A549 (cell line): ENCODE measurements around the gene CRISP2. TPM values are rescaled to one million over a fixed set of nuclear protein-coding genes. Genes with fewer than 3 reads are reported as not detected.

Experiments used
- ATAC-seq, 2 experiments: fragments of 200-7000 bp in 1 of 2; fragments of >200 bp in 1 of 2; cut with Nextera tagmentation in 1 of 2; cut with Tn5 transposase in 1 of 2; 3 replicates each; pipeline versions ENCODE4 v1.8.0 to v1.9.1; 2018 to 2020; ENCODE audit warnings: mild to moderate bottlenecking in 1 of 2, moderate library complexity in 1 of 2
- CTCF ChIA-PET: fragments of 300-600 bp; sonication (Branson Sonifier 250); formaldehyde crosslinking; extraction: SDS; loops from one replicate; lab custom pipeline; 2021; ENCODE audit warnings: antibody characterized with exemption, inconsistent platforms; lab: Yijun Ruan, JAX
- POLR2A ChIA-PET: fragments of 350-600 bp; formaldehyde crosslinking; extraction: SDS; loops from one replicate; lab custom pipeline; 2021; ENCODE audit warnings: antibody characterized with exemption, inconsistent platforms; lab: Yijun Ruan, JAX
- DNase-seq, 2 experiments: peaks; one replicate each; pipeline versions ENCODE4 v3.0.0 to v3.0.0-alpha.2; 2011 to 2016; ENCODE audit warnings: low read depth in 1 of 2, low spot score in 1 of 2
- FAIRE-seq: peaks from 2 replicates; lab custom pipeline; 2011; peaks lifted over from hg19 to GRCh38; lab: Jason Lieb, UNC
- H3K27ac ChIP-seq, 2 experiments: fragments of >200 bp; sonication (Bioruptor Twin); formaldehyde crosslinking; 3 replicates each; pipeline ENCODE4 v1.5.1; 2016 to 2017
- H3K4me1 ChIP-seq: fragments of >200 bp; sonication (Bioruptor Twin); formaldehyde crosslinking; 3 replicates; pipeline ENCODE4 v1.6.1; 2016
- H3K4me2 ChIP-seq: fragments of >200 bp; sonication (Bioruptor Twin); formaldehyde crosslinking; 3 replicates; pipeline ENCODE4 v1.6.1; 2016
- H3K4me3 ChIP-seq: fragments of >200 bp; sonication (Bioruptor Twin); formaldehyde crosslinking; 3 replicates; pipeline ENCODE4 v1.5.1; 2016
- H3K9me3 ChIP-seq: fragments of >200 bp; sonication (Bioruptor Twin); formaldehyde crosslinking; 3 replicates; pipeline ENCODE4 v1.6.1; 2016
- BHLHE40 ChIP-seq: IDR thresholded peaks from 2 replicates; pipeline ENCODE4 v1.6.1; 2012; ENCODE audit warnings: low read depth, low read length, inconsistent platforms
- CBX8 ChIP-seq: fragments of 200-600 bp; sonication (generic); IDR thresholded peaks from 2 replicates; pipeline ENCODE4 v1.6.1; 2016
- CEBPB ChIP-seq, 2 experiments: fragments of >200 bp in 1 of 2; sonication (Bioruptor Twin) in 1 of 2; formaldehyde crosslinking in 1 of 2; IDR thresholded peaks; 2 replicates each; pipeline ENCODE4 v1.6.1; 2012 to 2016
- EHF ChIP-seq: fragments of 250-450 bp; sonication (Bioruptor Pico); IDR thresholded peaks from 2 replicates; pipeline ENCODE4 v1.5.0; 2020; ENCODE audit warnings: mild to moderate bottlenecking
- EP300 ChIP-seq, 2 experiments: fragments of >200 bp; sonication (Bioruptor Twin); formaldehyde crosslinking; IDR thresholded peaks; 2 replicates in 1 of 2; 3 replicates in 1 of 2; pipeline ENCODE4 v1.6.1; 2016 to 2017
- FOSL2 ChIP-seq, 2 experiments: fragments of 450-650 bp in 1 of 2; fragments of >200 bp in 1 of 2; sonication (Bioruptor Twin) in 1 of 2; formaldehyde crosslinking; IDR thresholded peaks; 2 replicates each; pipeline versions ENCODE4 v1.5.0 to v1.6.1; 2016 to 2020; ENCODE audit warnings: mild to moderate bottlenecking in 1 of 2, moderate library complexity in 1 of 2
- HDAC2 ChIP-seq: fragments of 200-600 bp; sonication (generic); IDR thresholded peaks from 2 replicates; pipeline ENCODE4 v1.6.1; 2016
- HOXB13 ChIP-seq: fragments of 250-450 bp; sonication (Bioruptor Pico); IDR thresholded peaks from 2 replicates; pipeline ENCODE4 v1.5.0; 2020; ENCODE audit warnings: low read depth, mild to moderate bottlenecking, moderate library complexity
- HOXB5 ChIP-seq: fragments of 250-450 bp; sonication (Bioruptor Pico); IDR thresholded peaks from 2 replicates; pipeline ENCODE4 v1.5.0; 2020; ENCODE audit warnings: mild to moderate bottlenecking, moderate library complexity
- KDM1A ChIP-seq: fragments of 200-600 bp; sonication (generic); IDR thresholded peaks from 2 replicates; pipeline ENCODE4 v1.6.1; 2016; ENCODE audit warnings: low read depth, mild to moderate bottlenecking
- MAFK ChIP-seq: fragments of 450-650 bp; IDR thresholded peaks from 2 replicates; pipeline ENCODE4 v1.6.1; 2014; ENCODE audit not compliant: partially characterized antibody
- MAZ ChIP-seq: fragments of 150-350 bp; IDR thresholded peaks from 2 replicates; pipeline ENCODE4 v1.6.1; 2014; ENCODE audit warnings: antibody characterized with exemption, low read depth, low read length, borderline replicate concordance
- NFE2L2 ChIP-seq: fragments of 150-350 bp; conservative IDR thresholded peaks from 2 replicates; pipeline ENCODE4 v1.6.1; 2014; ENCODE audit warnings: low read length
- NPAS2 ChIP-seq: fragments of 250-450 bp; sonication (Bioruptor Pico); IDR thresholded peaks from 2 replicates; pipeline ENCODE4 v1.8.0; 2022; ENCODE audit warnings: mild to moderate bottlenecking, moderate library complexity, borderline replicate concordance
- POLR2A ChIP-seq: IDR thresholded peaks from 2 replicates; pipeline ENCODE4 v1.6.1; 2012; ENCODE audit warnings: mild to moderate bottlenecking, low read length
- POLR2AphosphoS2 ChIP-seq: conservative IDR thresholded peaks from 2 replicates; pipeline ENCODE4 v1.6.1; 2012; ENCODE audit warnings: low read length, improper control_type of control experiment, inconsistent platforms
- RARB ChIP-seq: fragments of 250-450 bp; sonication (Bioruptor Pico); IDR thresholded peaks from 2 replicates; pipeline ENCODE4 v1.8.0; 2021; ENCODE audit warnings: mild to moderate bottlenecking, moderate library complexity
- RNF2 ChIP-seq: fragments of 200-600 bp; sonication (generic); IDR thresholded peaks from 2 replicates; pipeline ENCODE4 v1.6.1; 2016; ENCODE audit warnings: low read depth, mild to moderate bottlenecking, antibody characterized with exemption, moderate library complexity, borderline replicate concordance
- SMC3 ChIP-seq: fragments of >200 bp; sonication (Bioruptor Twin); formaldehyde crosslinking; IDR thresholded peaks from 3 replicates; pipeline ENCODE4 v1.6.1; 2018; ENCODE audit warnings: inconsistent platforms
- TP53 ChIP-seq: fragments of 250-450 bp; sonication (Bioruptor Pico); IDR thresholded peaks from 2 replicates; pipeline ENCODE4 v1.5.0; 2021; ENCODE audit warnings: mild to moderate bottlenecking, moderate library complexity
- ZC3H11A ChIP-seq: fragments of 450-650 bp; IDR thresholded peaks from 2 replicates; pipeline ENCODE4 v1.6.1; 2014; ENCODE audit warnings: antibody characterized with exemption, mild to moderate bottlenecking
- ZFP36 ChIP-seq: fragments of 450-650 bp; IDR thresholded peaks from 2 replicates; pipeline ENCODE4 v1.6.1; 2014; ENCODE audit warnings: borderline replicate concordance; ENCODE audit not compliant: partially characterized antibody
- ZNF302 ChIP-seq: fragments of 250-450 bp; sonication (Bioruptor Pico); IDR thresholded peaks from 2 replicates; pipeline ENCODE4 v1.9.0; 2021; ENCODE audit warnings: inconsistent platforms, mild to moderate bottlenecking, moderate library complexity
- ZSCAN20 ChIP-seq: fragments of 250-450 bp; sonication (Bioruptor Pico); IDR thresholded peaks from 2 replicates; pipeline ENCODE4 v1.8.0; 2022; ENCODE audit warnings: mild to moderate bottlenecking, moderate library complexity
- WGBS: methylation state at CpG from one replicate; pipeline ENCODE4 v1.1.6; 2017; ENCODE audit errors: missing lambda C conversion rate; 5-methylcytosine and 5-hydroxymethylcytosine counted together
- polyA minus RNA-seq: library from RNA; depleted of rRNA, polyadenylated mRNA; stranded (reverse); fragments of >200 nt; gene quantifications from 2 replicates; pipeline ENCODE4 v1.2.3, GENCODE V29; 2011; rRNA and poly(A)+ RNA removed
- polyA plus RNA-seq, 4 experiments: library from polyadenylated mRNA; depleted of rRNA in 3 of 4; stranded (reverse); fragments of >200 nt; fragmentation: RNase III in 1 of 4; extraction: RNeasy Plus Mini Kit Qiagen cat#74134 plus additional on column Dnase treatment in 1 of 4; gene quantifications; 2 replicates in 3 of 4; 3 replicates in 1 of 4; pipeline ENCODE4 v1.2.3, GENCODE V29; 2011 to 2017
- TF ChIP-seq, protein P1 (sequence below): fragments of 250-450 bp; sonication (Bioruptor Pico); IDR thresholded peaks from 2 replicates; pipeline ENCODE4 v1.5.0; 2020; ENCODE audit warnings: low read depth, mild to moderate bottlenecking, moderate library complexity
- TF ChIP-seq, protein P2 (sequence below): fragments of 250-450 bp; sonication (Bioruptor Pico); IDR thresholded peaks from 2 replicates; pipeline ENCODE4 v1.5.0; 2021; ENCODE audit warnings: mild to moderate bottlenecking, moderate library complexity, borderline replicate concordance

Gene CRISP2, protein sequence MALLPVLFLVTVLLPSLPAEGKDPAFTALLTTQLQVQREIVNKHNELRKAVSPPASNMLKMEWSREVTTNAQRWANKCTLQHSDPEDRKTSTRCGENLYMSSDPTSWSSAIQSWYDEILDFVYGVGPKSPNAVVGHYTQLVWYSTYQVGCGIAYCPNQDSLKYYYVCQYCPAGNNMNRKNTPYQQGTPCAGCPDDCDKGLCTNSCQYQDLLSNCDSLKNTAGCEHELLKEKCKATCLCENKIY
- polyA plus RNA-seq (2011; rRNA removed) = not detected in 2 replicates
- not detected in 2 replicates for polyA plus RNA-seq (2012; cell fraction: cytosol; rRNA removed)
- not detected in 2 replicates for polyA plus RNA-seq (2012; cell fraction: nucleus; rRNA removed)
- polyA plus RNA-seq (2017; fragmentation: RNase III; extraction: RNeasy Plus Mini Kit Qiagen cat#74134 plus additional on column Dnase treatment) = not detected in 3 replicates
- not detected in 2 replicates for polyA minus RNA-seq

DNA sequence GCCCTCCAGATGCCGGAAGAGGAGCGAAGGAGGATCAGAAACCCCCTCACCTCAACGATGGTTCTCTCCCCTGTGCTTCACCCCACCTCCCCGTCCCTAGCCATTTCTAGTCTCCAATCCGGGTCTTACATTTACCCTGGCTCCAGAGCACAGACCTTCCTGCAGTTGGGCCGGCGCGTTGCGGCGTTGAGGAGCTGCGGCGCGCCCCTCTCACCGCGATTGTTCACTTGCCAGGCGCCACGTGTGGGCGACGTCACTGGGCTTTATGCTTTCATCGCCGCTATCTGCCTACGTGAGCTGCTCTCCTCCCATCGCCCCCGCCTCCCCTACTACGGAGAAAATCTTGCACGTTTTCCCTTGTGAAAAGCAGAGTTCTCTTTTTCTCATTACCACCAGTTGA lies at the start of gene CRISP2:
Gene CRISP2 (minus strand): TSS at position 198 of the 400 bp plus-strand sequence. CDS start 4,347 bp downstream, outside the sequence.
- Histone ChIP-seq H3K4me1 (no peaks in the 10 kb centered on the region), H3K4me3 (no peak within 1 kb of the TSS), H3K4me2 (no peak within 1 kb of the TSS), H3K27ac (no peak within 1 kb of the TSS), H3K9me3 (no peaks in the 10 kb centered on the region)
- CTCF ChIA-PET = no interaction called here
- POLR2A ChIA-PET = no interaction called here
- no peak for FAIRE-seq
- no peak for DNase-seq
- WGBS = 72% methylated on average over 26 of the region's 26 CpGs
- TF ChIP-seq BHLHE40 (no peak), HDAC2 (no peak)
- ATAC-seq = no peak

- Histone ChIP-seq H3K4me1 (no peaks in the 10 kb centered on the region), H3K4me3 (no peak within 1 kb of the TSS), H3K4me2 (no peak within 1 kb of the TSS), H3K27ac (no peak within 1 kb of the TSS), H3K9me3 (no peaks in the 10 kb centered on the region)
- FAIRE-seq (no peak), ATAC-seq (no peak), DNase-seq (no peak)
- TF ChIP-seq POLR2AphosphoS2 = no peak
- no peak for TF ChIP-seq HOXB13 (CRISPR knock-in tag)
- TF ChIP-seq NFE2L2 = no peak
- TF ChIP-seq CEBPB (IDR thresholded peaks at IDR 0.05) = no peak
- no peak for TF ChIP-seq ZNF302 (CRISPR knock-in tag)
- TF ChIP-seq HOXB5 (CRISPR knock-in tag) = no peak
- TF ChIP-seq, protein P1, sequence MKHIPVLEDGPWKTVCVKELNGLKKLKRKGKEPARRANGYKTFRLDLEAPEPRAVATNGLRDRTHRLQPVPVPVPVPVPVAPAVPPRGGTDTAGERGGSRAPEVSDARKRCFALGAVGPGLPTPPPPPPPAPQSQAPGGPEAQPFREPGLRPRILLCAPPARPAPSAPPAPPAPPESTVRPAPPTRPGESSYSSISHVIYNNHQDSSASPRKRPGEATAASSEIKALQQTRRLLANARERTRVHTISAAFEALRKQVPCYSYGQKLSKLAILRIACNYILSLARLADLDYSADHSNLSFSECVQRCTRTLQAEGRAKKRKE = no peak
- TF ChIP-seq EHF (CRISPR knock-in tag) = no peak
- TF ChIP-seq SMC3 = no peak
- no peak for TF ChIP-seq ZSCAN20
- TF ChIP-seq CBX8 = no peak
- no peak for TF ChIP-seq NPAS2 (CRISPR knock-in tag)
- no peak for TF ChIP-seq KDM1A
- no peak for TF ChIP-seq FOSL2 (IDR thresholded peaks at IDR 0.05)
- TF ChIP-seq FOSL2 (CRISPR knock-in tag; IDR thresholded peaks at IDR 0.05) = no peak
- TF ChIP-seq ZC3H11A = no peak
- TF ChIP-seq EP300 (IDR thresholded peaks at IDR 0.05) = no peak
- POLR2A ChIA-PET = no interaction called here
- WGBS = 7% methylated on average over 1 of the region's 1 CpG
- CTCF ChIA-PET = no interaction called here
These were observed 30.9 kb upstream of the CRISP2 start, which contains the start of gene CRISP3 for GRCh38 chr6:49744259-49744658. Gene CRISP3 (minus strand): TSS chr6:49744388. CDS start chr6:49744367, 21 bp downstream.

DNA sequence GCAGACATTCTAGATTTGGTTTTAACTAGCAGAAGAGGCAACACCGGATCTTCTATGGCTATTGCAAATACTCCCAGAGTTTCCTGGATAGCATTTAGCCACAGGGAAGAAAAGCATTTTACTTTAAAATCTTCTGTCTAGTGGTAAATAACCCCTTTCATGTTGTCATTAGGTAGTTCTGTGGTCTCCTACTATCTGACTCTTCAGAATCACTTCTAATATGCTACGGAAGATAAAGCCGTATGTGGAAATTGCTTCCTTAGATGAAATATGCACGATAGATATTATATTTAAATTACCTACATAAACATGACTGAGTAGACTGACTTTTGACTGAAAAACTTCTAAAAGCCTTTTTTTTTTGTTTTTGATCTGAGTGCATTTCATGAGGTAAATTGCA lies 30.1 kb upstream of the CRISP2 start:
- Histone ChIP-seq H3K4me3 (no peak overlapping the region), H3K4me2 (no peak overlapping the region), H3K9me3 (no peaks in the 10 kb centered on the region), H3K27ac (no peak overlapping the region), H3K4me1 (no peaks in the 10 kb centered on the region)
- ATAC-seq = no peak
- DNase-seq = no peak
- WGBS = 55% methylated on average over 4 of the region's 4 CpGs
- TF ChIP-seq MAFK (no peak), POLR2A (no peak), RNF2 (no peak), MAZ (no peak), ZSCAN20 (no peak), RARB (CRISPR knock-in tag) (no peak), TP53 (CRISPR knock-in tag) (no peak), ZFP36 (no peak), NPAS2 (CRISPR knock-in tag) (no peak)
- TF ChIP-seq, protein P2, sequence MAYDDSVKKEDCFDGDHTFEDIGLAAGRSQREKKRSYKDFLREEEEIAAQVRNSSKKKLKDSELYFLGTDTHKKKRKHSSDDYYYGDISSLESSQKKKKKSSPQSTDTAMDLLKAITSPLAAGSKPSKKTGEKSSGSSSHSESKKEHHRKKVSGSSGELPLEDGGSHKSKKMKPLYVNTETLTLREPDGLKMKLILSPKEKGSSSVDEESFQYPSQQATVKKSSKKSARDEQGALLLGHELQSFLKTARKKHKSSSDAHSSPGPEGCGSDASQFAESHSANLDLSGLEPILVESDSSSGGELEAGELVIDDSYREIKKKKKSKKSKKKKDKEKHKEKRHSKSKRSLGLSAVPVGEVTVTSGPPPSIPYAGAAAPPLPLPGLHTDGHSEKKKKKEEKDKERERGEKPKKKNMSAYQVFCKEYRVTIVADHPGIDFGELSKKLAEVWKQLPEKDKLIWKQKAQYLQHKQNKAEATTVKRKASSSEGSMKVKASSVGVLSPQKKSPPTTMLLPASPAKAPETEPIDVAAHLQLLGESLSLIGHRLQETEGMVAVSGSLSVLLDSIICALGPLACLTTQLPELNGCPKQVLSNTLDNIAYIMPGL (CRISPR knock-in tag) = no peak
- no peak for FAIRE-seq
- POLR2A ChIA-PET = no interaction called here
- CTCF ChIA-PET = no interaction called here
